GM18511 (cell line): Measurements from ENCODE around the gene ROR1.
"Not testable (repeated sequence)": the region's sequence is repeated elsewhere in the genome, so short reads cannot be mapped to it uniquely, and the experiment has no call there.

Source experiments
- ATAC-seq: cut with Tn5 transposase; IDR thresholded peaks from one replicate; pipeline ENCODE4 v1.9.1; 2021; ENCODE audit warnings: mild to moderate bottlenecking, moderate library complexity; ENCODE audit not compliant: unreplicated experiment

Gene ROR1

DNA sequence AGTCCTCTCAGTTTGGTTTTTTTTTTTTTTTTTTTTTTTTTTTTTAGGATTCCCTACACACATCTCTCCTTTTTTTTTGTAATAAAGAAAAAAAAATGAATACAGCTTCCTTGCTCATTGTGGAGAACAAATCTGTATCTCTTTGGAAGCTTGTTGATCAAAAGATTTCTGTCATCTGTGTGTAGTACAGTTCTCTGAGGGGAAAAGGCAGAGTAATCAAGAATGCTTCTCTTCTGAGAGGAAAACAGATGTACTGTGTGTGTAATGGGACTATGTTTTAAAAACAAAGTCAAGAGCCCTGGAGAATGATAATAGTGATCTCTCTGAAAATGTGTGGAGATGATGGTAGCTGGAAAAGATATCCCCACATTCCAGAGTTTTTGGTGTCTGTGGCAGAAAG is 16.5 kb upstream of the ROR1 start:
- ATAC-seq: no peak

DNA sequence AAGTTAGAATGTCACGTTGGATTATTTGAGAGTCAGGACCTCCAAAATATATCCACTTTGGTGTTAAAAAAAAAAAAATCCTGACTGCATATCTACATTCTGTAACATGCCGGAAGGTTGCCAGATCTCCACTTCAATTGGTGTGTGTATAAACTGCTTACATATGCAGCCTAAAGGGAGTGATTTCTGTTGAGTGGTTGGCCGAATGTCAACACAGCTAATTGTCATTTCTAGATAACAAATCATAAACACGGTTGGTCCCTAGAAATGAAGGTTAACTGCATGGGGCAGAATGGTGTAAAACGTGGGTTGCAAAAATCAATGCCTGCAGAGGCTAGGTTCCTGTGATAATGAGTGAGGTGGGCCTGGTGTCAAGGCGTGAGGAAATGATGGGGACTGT is 15.0 kb upstream of the ROR1 start:
- no peak for ATAC-seq

DNA sequence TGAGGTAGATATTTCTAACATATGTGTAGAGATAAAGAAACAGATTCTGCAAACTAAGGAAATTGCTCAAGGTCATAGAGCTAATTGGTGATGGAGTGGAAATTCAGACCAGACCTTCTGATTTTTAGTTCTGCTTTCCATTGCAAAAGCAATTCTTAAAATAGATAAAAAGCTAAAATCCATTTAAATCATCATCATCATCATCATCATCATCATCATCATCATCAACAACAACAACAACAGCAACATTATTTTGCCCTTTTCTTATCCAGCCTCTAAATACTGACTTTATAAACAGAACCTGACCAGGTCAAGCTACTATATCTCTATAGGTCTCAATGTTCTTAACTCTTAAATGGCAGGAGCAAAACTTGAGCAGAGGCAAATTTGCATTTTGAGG is 14.0 kb upstream of the ROR1 start:
- ATAC-seq: no peak

DNA sequence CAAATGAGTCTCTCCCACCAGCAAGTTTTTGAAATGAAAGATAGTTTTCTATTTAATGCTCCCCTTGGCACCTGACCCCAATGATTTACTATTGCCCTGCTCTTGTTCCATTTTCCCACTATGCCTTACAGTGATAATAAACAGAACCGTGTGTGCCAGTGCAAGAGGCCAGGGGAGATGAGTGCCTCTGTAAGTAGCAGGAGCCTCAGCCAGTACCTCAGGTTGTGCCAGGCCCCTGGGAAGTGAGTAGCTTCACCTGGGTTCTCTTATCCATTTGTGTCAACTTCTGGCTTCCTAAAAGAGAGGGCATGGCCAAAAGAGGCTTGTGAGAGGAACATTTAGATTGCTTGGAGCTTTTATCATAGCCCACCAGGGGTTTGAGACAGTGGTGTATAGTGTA is 3.4 kb upstream of the ROR1 start:
- ATAC-seq: no peak

DNA sequence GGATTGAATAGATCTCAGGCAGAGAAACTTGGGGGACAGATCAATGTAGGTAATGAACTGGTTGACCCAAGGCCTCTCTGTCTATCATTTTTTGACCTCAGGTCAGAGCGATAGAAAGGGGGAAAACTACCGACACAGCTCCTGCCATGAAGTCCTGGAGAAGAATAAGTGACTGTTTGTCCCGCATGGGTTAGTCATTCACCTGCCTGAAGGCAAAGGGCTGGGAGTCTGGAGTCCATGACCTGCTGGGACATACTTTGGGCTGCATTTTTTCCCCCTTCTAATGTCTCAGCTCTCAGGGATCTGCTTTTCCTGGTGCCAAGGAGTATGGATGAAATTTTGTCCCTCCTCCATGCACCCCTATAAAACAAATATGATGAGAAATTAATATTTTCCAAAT is 1.6 kb upstream of the ROR1 start:
- ATAC-seq: no peak

DNA sequence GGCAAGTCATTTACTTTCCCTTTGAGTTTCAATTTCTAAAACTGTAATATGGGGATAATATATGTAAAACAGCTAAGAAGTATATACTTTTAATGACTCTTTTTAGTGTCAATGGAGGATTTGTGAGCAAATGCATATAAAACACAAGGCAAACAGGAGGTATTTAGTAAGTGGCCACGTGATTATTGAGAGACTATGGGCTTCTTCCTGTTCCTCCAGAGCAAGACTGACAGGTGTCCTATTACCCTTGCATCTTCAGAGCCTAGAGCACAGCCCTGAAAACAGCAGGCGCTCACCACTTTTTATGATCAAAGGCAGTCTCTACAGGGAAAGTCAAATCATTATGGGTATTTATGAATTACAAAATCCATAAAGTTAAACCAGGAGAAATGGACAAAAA is 941 bp upstream of the ROR1 start:
- ATAC-seq: no peak

DNA sequence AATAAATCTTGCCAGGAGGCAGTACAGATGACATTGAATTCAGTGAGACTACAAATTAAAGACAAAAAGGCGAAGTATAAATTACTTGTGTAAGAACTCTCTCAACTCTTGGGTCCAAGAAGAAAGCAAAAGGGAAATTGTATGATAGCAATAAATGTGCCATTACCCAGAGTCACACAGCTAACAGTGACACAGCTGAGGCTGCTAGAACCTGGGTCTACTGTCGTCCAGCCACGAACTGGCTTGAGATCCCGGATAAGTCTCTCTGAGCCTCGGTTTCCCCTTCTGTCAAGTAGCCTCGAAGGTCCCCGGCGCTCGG is 362 bp upstream of the ROR1 start:
- ATAC-seq: peak; percentile 28

DNA sequence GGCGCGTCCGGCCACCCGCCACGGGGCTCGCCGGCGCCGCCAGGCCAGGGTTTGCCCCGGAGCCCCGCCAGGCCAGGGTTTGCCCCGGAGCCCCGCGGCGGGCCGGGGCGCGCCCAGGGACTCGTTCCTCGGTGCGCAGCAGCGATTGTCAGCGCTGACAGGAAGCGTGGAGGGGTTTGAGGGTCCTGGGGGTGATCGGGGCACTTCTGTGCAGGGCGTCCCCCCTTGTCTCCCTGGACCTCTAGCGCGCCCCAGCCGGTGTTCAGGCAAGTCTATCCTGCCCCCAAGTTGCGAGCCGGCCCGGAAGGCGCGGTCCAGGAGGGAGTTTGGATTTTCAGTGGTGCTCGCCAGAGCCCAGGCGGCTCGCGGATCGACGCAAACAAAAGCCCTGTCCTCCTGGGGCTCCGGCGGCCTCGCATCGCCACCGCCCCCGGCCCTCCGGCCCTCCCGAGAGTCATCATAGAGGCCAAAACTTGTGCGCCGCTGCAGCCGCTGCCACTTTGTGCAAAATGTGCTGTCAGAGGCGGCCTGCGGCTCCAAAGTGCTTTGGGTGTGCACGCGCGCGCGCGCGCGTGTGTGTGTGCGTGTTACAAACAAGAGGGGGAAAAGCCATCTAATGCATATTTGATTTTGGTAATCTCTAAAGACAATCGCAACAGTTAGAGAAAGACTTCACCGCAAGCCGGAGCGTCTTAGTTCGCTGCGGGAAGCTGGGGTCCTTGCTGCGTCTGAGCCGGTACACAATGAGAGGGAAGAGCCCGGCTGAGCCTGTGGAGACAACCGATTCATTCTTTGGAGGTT is 1.0 kb downstream of the ROR1 start:
- ATAC-seq: peak; percentile 14

DNA sequence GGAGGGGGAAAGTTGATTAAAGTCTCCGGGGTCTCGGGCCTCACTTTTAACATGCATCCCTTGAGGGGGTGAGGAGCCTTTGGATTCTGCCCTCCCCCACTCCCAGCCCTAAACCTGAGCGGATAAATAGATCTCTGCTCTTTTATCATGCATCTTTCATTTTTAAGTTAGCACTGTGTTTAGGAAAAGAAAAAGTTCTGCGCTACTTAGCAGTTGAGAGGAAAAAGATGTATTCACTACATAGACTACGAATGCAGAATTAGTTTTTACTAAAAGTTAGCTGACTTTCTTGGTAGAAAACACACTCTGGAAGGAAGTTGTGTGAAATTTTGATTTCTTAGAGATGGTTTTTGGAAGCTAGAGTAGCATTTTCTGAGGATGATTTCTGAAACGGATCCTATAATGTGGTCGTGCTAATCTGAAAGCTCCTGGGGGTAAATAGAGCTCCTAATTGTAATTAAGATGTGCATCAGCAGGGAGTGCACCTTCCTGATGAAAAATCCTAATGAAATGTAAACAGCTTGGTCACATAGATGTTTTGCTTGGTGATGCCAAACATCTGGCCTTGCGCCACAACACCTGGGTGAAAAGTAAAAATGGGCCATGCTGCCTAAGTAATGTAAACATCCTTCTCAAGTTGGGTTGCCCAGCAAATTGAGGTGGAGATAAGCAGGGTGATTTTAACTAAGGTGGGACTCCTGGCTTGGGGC is 1.8 kb downstream of the ROR1 start:
- ATAC-seq: no peak

DNA sequence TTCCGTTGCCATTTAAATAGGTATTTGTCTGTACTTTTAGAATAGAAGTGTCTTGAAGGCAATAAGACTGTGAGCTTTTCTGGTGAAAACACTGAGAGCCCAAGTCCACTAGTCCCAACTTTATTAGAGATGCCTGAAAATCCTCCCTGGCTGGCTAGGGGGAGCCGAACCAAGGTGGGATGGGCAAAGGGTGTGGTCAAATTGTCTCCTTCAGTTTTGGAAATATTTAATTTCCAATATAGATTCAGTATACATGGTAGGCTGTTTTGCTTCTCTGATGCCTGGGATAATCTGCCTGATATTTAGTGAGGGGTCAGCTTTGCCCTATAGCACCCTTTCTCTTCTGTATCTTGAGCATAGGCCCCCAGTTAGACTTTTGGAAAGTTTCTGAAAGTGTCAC is 3.5 kb downstream of the ROR1 start:
- no peak for ATAC-seq

DNA sequence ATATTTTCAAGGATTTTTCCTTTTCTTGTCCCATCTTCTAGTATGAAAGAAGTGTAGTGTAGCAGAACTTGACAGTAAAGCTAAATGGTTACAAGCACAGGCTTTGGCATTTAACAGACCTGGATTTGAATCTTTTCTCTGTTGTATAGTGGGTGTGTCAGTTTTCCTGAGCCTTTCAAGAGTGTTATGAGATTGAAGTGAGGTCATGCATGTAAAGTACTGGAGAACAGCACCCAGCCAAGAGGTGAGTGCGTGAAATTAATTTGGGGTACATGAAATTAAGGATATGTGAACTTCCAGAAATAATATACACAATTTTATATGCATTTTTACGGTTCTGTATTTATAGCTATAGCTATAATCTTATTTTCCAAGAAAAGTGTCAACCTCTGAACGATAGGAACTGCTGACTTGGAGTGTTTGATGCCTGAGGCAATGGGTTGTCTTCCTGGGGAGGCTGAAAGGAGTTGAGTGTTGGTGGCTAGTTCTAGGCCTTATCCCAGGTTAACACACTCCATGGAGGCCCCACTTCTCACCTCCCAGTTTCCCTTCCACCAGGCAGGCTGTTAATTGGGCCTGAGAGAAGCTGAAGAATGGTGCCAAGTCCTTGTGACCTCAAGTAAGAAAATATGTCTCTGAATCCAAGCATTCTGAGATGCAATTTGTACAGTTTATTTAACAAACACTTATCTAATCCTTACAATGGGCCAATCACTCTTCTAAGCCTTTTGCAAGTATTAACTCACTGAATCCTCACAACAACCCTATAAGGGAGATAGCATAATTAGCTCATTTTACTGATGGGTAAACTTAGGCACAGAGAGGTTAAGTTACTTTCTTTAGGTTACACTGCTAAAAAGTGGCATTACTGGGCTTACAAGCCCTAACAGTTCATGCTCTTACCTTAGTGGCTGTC is 4.4 kb downstream of the ROR1 start:
- no peak for ATAC-seq

DNA sequence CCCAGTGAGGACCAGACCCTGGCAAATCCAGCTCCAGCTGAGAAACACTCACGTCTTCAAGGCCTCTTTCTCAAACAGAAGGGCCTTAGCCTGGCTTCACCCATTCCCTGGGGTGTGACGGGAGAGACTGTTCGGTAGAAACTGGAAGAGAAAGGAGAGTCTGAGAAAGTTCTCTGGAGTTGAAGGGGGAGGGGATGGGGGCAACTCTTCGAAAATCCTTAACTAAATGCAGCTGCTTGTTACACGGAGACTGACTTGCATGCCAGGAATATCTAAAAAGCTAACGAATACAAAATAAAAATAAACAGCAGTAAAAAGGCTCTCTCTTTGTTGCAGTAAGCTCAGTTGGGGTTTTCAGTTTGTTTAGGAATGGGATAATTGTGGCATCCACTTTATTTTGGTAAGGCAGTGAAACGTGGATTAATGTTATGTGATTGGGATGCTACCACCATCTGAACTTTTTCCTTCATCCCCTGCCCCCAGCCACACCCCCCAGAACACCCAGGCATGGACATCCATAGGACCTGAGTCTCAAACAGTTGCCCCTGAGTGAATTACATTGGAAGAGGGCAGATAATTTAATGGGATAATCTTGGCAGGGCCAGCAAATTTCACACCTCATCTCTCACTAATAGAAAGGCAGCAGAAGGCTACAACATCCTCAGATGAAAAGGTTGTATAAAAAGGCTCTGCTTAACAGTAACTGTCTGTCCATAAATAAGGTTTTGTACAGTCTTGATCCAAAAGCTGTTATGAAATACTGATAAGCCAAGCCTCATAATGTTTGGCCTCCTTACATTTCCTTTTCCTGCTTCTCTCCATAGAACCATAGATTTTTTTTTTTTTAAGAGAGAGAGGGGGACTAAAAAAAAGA is 5.8 kb downstream of the ROR1 start:
- ATAC-seq: no peak

DNA sequence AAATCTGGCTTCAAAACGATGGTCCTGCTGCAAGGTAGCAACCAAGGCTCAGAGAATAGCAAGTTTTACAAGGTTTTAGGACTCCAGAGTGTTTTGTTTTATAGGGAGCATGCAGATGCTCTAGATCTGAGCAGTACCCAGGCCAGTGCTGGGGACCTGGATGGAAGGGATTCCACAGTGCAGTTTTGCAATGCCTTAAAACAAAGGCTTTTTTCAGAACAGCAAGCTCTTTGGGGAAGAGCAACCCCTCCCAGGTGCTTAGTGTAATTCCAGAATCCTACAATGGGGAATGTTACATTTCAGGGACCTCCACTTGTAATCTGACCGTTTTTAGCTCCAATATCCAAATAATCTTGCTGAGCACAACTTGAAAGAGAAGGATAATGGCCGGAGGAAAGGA is 6.7 kb downstream of the ROR1 start:
- no peak for ATAC-seq

DNA sequence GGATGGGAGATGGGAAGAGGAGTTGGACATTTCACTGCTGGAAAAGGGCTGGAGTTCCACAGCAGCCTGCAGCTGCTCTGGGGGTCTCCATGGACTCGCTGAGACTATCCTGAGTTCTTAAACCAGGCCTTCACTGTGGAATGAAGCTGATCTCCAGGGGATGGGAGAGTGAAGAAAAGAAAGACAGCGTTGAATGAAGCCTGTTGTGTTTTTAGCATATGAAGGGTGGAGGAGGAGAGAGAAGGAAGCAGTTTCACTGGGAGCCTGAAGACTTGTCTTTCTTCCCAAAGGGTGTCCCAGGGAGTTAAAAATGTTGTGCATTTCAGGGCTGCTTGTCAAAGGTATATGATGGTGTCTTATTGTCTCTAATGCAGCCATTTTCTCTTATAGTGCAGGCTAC is 9.2 kb downstream of the ROR1 start:
- no peak for ATAC-seq

DNA sequence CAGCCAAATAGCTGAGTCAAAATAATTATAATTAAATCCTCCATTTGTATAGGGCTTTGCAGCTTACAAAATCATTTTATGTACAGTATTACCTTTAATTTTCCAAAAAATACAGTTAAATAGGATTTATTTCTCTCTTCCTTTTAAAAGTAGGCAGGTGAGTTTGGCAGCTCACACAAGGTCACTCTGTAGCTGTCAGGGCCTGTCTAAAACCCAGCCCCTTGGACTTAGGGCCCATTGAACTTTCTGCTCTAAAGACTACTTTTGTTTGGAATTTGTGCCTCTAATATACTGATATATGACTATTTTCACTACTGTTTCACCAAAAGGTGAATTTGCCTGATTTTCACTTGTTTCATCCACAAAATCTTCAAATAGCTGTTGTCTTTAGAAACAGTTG is 10.3 kb downstream of the ROR1 start:
- ATAC-seq: no peak

DNA sequence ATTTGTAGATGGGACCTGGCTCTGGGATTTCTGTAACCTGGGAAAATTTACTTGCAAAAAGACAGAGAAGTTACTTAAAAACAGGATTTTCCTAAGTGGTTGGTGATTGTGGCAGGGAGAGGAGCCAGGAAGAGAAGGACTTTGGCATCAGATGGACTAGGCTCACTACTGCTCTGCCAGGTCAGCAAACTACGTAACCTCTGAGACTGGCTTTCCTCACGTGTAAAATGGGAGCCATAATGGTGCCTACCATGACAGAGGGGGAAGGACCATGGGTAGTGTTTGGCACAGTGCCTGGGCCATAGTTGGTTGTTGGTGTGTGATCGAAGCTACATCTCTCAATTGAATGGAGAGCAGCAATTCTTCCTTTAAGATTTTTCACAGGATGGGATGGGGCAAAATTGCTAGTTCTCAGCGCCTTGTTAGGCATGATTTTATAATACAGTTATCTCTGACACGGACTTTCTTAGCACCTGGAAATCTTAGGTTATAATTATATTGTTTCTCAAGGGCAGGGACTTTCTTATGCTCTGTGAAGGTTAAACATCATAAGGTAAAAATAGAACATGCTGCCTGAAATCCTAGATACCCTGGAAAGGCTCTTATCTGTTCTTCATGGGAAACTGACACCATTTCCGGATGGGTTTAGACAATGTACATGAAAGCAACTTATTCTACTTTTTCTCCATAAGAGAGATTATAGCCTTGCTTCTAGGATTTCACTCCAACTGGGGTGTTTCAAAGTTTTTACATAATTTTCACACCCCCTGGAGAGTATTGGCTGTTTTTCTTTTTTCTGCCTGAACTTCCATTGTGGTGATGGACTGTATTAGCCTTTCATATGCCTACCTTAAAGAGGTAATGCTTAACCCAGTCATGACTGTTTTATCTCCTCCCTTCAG is 10.9 kb downstream of the ROR1 start:
- ATAC-seq: no peak

DNA sequence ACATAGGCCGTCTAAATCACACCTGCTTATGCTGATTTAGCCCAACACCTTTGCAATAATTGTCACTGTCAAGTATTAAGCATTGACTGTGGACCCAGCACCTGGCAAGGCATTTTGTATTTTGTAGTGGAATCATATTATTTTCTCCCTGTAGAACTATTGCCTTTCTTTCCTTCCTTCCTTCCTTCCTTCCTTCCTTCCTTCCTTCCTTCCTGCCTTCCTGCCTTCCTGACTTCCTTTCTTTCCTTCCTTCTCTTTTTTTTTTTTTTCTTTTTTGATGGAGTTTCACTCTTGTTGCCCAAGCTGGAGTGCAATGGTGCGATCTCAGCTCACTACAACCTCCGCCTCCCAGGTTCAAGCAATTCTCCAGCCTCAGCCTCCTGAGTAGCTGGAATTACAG is 13.5 kb downstream of the ROR1 start:
- not testable (repeated sequence) for ATAC-seq

DNA sequence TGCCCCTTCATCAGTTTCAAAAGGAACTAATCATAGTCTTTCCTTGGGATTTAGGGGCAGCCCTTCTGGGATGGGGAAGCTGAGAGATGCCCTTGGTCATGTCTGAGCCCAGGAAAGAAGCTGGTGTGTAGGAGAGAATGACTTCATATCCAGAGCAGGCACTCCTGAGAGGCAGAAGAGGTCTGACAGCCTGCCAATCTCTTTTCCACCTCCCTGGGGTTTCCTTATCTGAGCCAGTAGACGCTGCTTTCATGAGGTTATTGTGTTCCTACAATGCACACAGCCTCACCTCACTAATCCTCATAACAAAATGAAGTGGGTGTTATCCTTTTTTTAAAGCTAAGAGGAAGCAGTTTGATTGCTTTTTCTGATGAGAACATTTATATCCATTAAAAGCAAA is 14.1 kb downstream of the ROR1 start:
- ATAC-seq: no peak

DNA sequence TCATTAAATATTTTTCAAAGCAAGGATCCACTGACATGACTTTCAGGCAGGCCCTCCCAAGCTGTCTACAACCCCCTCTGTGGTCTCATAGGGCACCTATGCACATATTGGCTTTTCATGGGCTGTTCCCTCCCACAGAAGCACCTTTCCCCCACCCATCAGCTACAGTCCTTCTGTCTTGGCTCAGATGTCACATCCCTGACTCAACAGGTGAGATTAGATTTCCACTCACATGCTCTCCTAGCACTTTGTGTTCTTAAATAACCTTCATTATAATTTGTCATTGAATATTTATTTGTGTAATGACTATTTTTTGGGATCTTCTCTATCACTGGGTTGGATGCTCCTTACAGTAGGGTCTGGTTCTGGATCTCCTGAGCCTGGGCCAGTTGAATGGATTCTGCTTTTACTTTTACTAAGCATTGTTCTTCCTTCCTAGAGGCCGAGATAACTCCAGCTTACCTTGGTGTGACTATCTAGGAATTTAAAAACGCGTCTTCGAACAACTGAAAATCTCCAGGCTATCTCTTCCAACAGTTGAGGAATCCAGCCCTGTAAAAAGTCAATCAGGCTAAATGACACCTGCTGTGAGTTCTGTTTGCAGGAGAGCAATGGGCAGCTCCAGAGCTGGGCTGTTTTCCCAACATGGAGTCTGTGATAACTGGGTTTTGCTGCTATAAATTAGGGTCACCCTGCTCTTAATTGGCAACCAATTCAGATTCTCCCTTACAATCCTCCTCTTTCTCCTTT is 16.2 kb downstream of the ROR1 start:
- no peak for ATAC-seq
